Islet precursor cell (in vitro differentiated cells): ENCODE measurements around the gene PCDHA6.
"Not testable (repeated sequence)": the region's sequence is repeated elsewhere in the genome, so short reads cannot be mapped to it uniquely, and the experiment has no call there.

ENCODE experiments used
- DNase-seq: peaks from one replicate; pipeline ENCODE4 v3.0.0-alpha.2; 2018

PCDHA6 gene

GRCh38 chr5:140822969-140823368, 4.8 kb upstream of the PCDHA6 start:
- not testable (repeated sequence) for DNase-seq

GRCh38 chr5:140823475-140823874, 4.3 kb upstream of the PCDHA6 start:
- no peak for DNase-seq

GRCh38 chr5:140828362-140828737, 590 bp downstream of the PCDHA6 start:
- no peak for DNase-seq

- DNase-seq = not testable (repeated sequence)
Observed at GRCh38 chr5:140829511-140830501, 2.0 kb downstream of the PCDHA6 start.

- no peak for DNase-seq
Observed at GRCh38 chr5:140833993-140834392, 6.2 kb downstream of the PCDHA6 start, which contains the start of gene PCDHA7. Gene PCDHA7 (plus strand): TSS chr5:140834269. CDS start chr5:140834384, 115 bp downstream.

GRCh38 chr5:140834439-140835008, 6.8 kb downstream of the PCDHA6 start:
- DNase-seq = not testable (repeated sequence)

GRCh38 chr5:140835622-140836510, 8.1 kb downstream of the PCDHA6 start:
- no peak for DNase-seq

GRCh38 chr5:140840978-140841962, 13.5 kb downstream of the PCDHA6 start, which contains the start of gene PCDHA8:
Gene PCDHA8 (plus strand): TSS chr5:140841187. CDS start chr5:140841322, 135 bp downstream.
- DNase-seq = no peak

GRCh38 chr5:140842798-140843733, 15.3 kb downstream of the PCDHA6 start:
- DNase-seq = no peak

- DNase-seq = not testable (repeated sequence)
Observed at GRCh38 chr5:140848139-140849102, 20.7 kb downstream of the PCDHA6 start, which contains the start of gene PCDHA9. Gene PCDHA9 (plus strand): TSS chr5:140848382. CDS start chr5:140848496, 114 bp downstream.

GRCh38 chr5:140849831-140850634, 22.3 kb downstream of the PCDHA6 start:
- DNase-seq = not testable (repeated sequence)

GRCh38 chr5:140855772-140856674, 28.3 kb downstream of the PCDHA6 start, which contains the start of gene PCDHA10:
Gene PCDHA10 (plus strand): TSS chr5:140855897. CDS start chr5:140856049, 152 bp downstream.
- peak; percentile 73 for DNase-seq

GRCh38 chr5:140857177-140857986, 29.6 kb downstream of the PCDHA6 start:
- no peak for DNase-seq

- DNase-seq = no peak
Observed at GRCh38 chr5:140857987-140858240, 30.2 kb downstream of the PCDHA6 start.

- no peak for DNase-seq
Observed at GRCh38 chr5:140862441-140863295, 34.9 kb downstream of the PCDHA6 start.
